MM.1S (cell line): ENCODE data around the gene KLRC1.
A peak's percentile ranks its signal among the peaks of the same experiment; 100 is the strongest.

Experiments used
- DNase-seq: peaks from one replicate; pipeline ENCODE4 v3.0.0-alpha.2; 2015
- H2AFZ ChIP-seq: fragments of 300-600 bp; sonication (generic); 2 replicates; pipeline ENCODE4 v1.6.0; 2016; ENCODE audit warnings: antibody characterized with exemption, low read length
- H3F3A ChIP-seq: fragments of 300-600 bp; sonication (generic); 2 replicates; pipeline ENCODE4 v1.6.1; 2016; ENCODE audit warnings: mild to moderate bottlenecking, antibody characterized with exemption, low read length, moderate library complexity, mixed read lengths; ENCODE audit not compliant: insufficient read depth
- H3K27ac ChIP-seq: fragments of 300-600 bp; sonication (generic); 2 replicates; pipeline ENCODE4 v1.5.1; 2016; ENCODE audit warnings: mild to moderate bottlenecking, low read length
- H3K27me3 ChIP-seq: fragments of 300-600 bp; sonication (generic); replicated peaks from 2 replicates; pipeline ENCODE4 v1.6.0; 2016; ENCODE audit warnings: low read length; ENCODE audit not compliant: insufficient read depth
- H3K36me3 ChIP-seq: fragments of 300-600 bp; sonication (generic); replicated peaks from 2 replicates; pipeline ENCODE4 v1.6.1; 2016; ENCODE audit warnings: mild to moderate bottlenecking, low read length, mixed read lengths; ENCODE audit not compliant: insufficient read depth
- H3K4me1 ChIP-seq: fragments of 300-600 bp; sonication (generic); 2 replicates; pipeline ENCODE4 v1.6.1; 2016; ENCODE audit warnings: low read length, mixed read lengths
- H3K4me2 ChIP-seq: fragments of 300-600 bp; sonication (generic); 2 replicates; pipeline ENCODE4 v1.6.0; 2016; ENCODE audit warnings: low read depth, low read length
- H3K4me3 ChIP-seq: fragments of 300-600 bp; sonication (generic); 2 replicates; pipeline ENCODE4 v1.5.1; 2016; ENCODE audit warnings: low read length, mixed read lengths
- H3K79me2 ChIP-seq: fragments of 300-600 bp; sonication (generic); 2 replicates; pipeline ENCODE4 v1.6.1; 2016; ENCODE audit warnings: mixed run types, low read length, mixed read lengths
- H3K9ac ChIP-seq: fragments of 300-600 bp; sonication (generic); 2 replicates; pipeline ENCODE4 v1.6.1; 2016; ENCODE audit warnings: low read length, mixed read lengths
- H3K9me2 ChIP-seq: fragments of 300-600 bp; sonication (generic); replicated peaks from 2 replicates; pipeline ENCODE4 v1.6.1; 2016; ENCODE audit warnings: mild to moderate bottlenecking, low read length, mixed read lengths; ENCODE audit not compliant: insufficient read depth
- H3K9me3 ChIP-seq: fragments of 300-600 bp; sonication (generic); replicated peaks from 2 replicates; pipeline ENCODE4 v1.6.1; 2016; ENCODE audit warnings: mild to moderate bottlenecking, low read length, mixed read lengths; ENCODE audit not compliant: insufficient read depth
- H4K20me1 ChIP-seq: fragments of 300-600 bp; sonication (generic); 2 replicates; pipeline ENCODE4 v1.6.1; 2016; ENCODE audit warnings: mild to moderate bottlenecking, low read length, moderate library complexity, mixed read lengths; ENCODE audit not compliant: insufficient read depth
- CTCF ChIP-seq: fragments of 300-600 bp; sonication (generic); IDR thresholded peaks from 2 replicates; pipeline ENCODE4 v1.5.1; 2016; ENCODE audit warnings: antibody characterized with exemption, low read length, mixed read lengths
- EZH2 ChIP-seq: fragments of 300-600 bp; sonication (generic); optimal IDR thresholded peaks from 2 replicates; pipeline ENCODE3; 2017; ENCODE audit warnings: low read depth, mild to moderate bottlenecking, antibody characterized with exemption, low read length, mixed read lengths
- EZH2phosphoT487 ChIP-seq: fragments of 300-600 bp; sonication (generic); IDR thresholded peaks from 2 replicates; pipeline ENCODE4 v1.6.1; 2018; ENCODE audit warnings: antibody characterized with exemption, low read length

The KLRC1 gene

GRCh38 chr12:10453156-10453555, at the start of gene KLRC1:
Gene KLRC1, minus strand, starts transcription at chr12:10453377. Its CDS starts 2,221 bp downstream, at chr12:10451156.
- H3K9me3 ChIP-seq = no peaks in the 10 kb centered on the region
- H3K9ac ChIP-seq = no peak within 1 kb of the TSS
- peaks cover 16% of the 10 kb centered on the region for H3K4me1 ChIP-seq
- DNase-seq = no peak
- H3F3A ChIP-seq = no peaks in the 10 kb centered on the region
- H3K4me3 ChIP-seq = no peak within 1 kb of the TSS
- H3K4me2 ChIP-seq = no peak within 1 kb of the TSS
- TF ChIP-seq CTCF (no peak), EZH2 (no peak), EZH2phosphoT487 (no peak)
- no peak within 1 kb of the TSS for H3K27ac ChIP-seq
- no peaks in the 10 kb centered on the region for H3K79me2 ChIP-seq
- no peaks in the 10 kb centered on the region for H4K20me1 ChIP-seq
- H3K36me3 ChIP-seq = no peaks in the 10 kb centered on the region
- no peak within 1 kb of the TSS for H2AFZ ChIP-seq
- H3K27me3 ChIP-seq = no peaks in the 10 kb centered on the region
- H3K9me2 ChIP-seq = no peaks in the 10 kb centered on the region

GRCh38 chr12:10501030-10501429, 47.9 kb upstream of the KLRC1 start:
- TF ChIP-seq EZH2 = no peak
- TF ChIP-seq CTCF = 0 out of 2 replicates have a peak, but pooled peaks have one; percentile 13
- H3K9me2 ChIP-seq = no peaks in the 10 kb centered on the region
- H2AFZ ChIP-seq = no peak overlapping the region
- H3K27me3 ChIP-seq = no peaks in the 10 kb centered on the region
- H3K4me2 ChIP-seq = no peak overlapping the region
- no peak overlapping the region for H3K4me3 ChIP-seq
- H4K20me1 ChIP-seq = no peaks in the 10 kb centered on the region
- no peaks in the 10 kb centered on the region for H3K9me3 ChIP-seq
- no peaks in the 10 kb centered on the region for H3K36me3 ChIP-seq
- H3K4me1 ChIP-seq = no peaks in the 10 kb centered on the region
- no peak for DNase-seq
- no peaks in the 10 kb centered on the region for H3K79me2 ChIP-seq
- no peak overlapping the region for H3K9ac ChIP-seq
- H3F3A ChIP-seq = no peaks in the 10 kb centered on the region
- H3K27ac ChIP-seq = no peak overlapping the region

- no peak overlapping the region for H2AFZ ChIP-seq
- H3K9me3 ChIP-seq = no peaks in the 10 kb centered on the region
- no peaks in the 10 kb centered on the region for H3K79me2 ChIP-seq
- DNase-seq = no peak
- H3K9me2 ChIP-seq = no peaks in the 10 kb centered on the region
- no peaks in the 10 kb centered on the region for H4K20me1 ChIP-seq
- H3K9ac ChIP-seq = no peak overlapping the region
- H3K4me1 ChIP-seq = no peaks in the 10 kb centered on the region
- H3K4me2 ChIP-seq = no peak overlapping the region
- TF ChIP-seq CTCF (no peak), EZH2 (no peak), EZH2phosphoT487 (no peak)
- H3F3A ChIP-seq = no peaks in the 10 kb centered on the region
- H3K4me3 ChIP-seq = no peak overlapping the region
- no peaks in the 10 kb centered on the region for H3K36me3 ChIP-seq
- H3K27ac ChIP-seq = no peak overlapping the region
- no peaks in the 10 kb centered on the region for H3K27me3 ChIP-seq
These were observed 44.9 kb upstream of the KLRC1 start for GRCh38 chr12:10498042-10498441.

GRCh38 chr12:10497602-10498001, 44.4 kb upstream of the KLRC1 start:
- no peaks in the 10 kb centered on the region for H4K20me1 ChIP-seq

More at GRCh38 chr12:10497602-10498001, 44.4 kb upstream of the KLRC1 start:
- Histone ChIP-seq H3K4me2 (no peak overlapping the region), H3K79me2 (no peaks in the 10 kb centered on the region), H3K27ac (no peak overlapping the region), H3K4me1 (no peaks in the 10 kb centered on the region), H3K9ac (no peak overlapping the region), H2AFZ (no peak overlapping the region), H3K27me3 (no peaks in the 10 kb centered on the region), H3K36me3 (no peaks in the 10 kb centered on the region), H3F3A (no peaks in the 10 kb centered on the region), H3K9me3 (no peaks in the 10 kb centered on the region), H3K4me3 (no peak overlapping the region), H3K9me2 (no peaks in the 10 kb centered on the region)
- DNase-seq = no peak
- TF ChIP-seq EZH2phosphoT487 (no peak), CTCF (no peak), EZH2 (no peak)
